CD4-positive, alpha-beta T cell treated with Interleukin-6 for 4 hours (primary cell): ENCODE results near the gene COX10.

Experiments
- DNase-seq: peaks from one replicate; pipeline ENCODE4 v3.0.0-alpha.2; 2020; ENCODE audit warnings: mixed read lengths

The COX10 gene

GRCh38 chr17:14072881-14073280 lies 3.6 kb downstream of the COX10 start:
- DNase-seq: no peak

- DNase-seq: no peak
Observed at GRCh38 chr17:14078027-14078426, 8.7 kb downstream of the COX10 start.

- DNase-seq: no peak
Observed at GRCh38 chr17:14080847-14081251, 11.5 kb downstream of the COX10 start.

- no peak for DNase-seq
Observed at GRCh38 chr17:14082848-14083247, 13.5 kb downstream of the COX10 start.

GRCh38 chr17:14084955-14085354 lies 15.7 kb downstream of the COX10 start:
- no peak for DNase-seq

GRCh38 chr17:14086189-14086588 lies 16.9 kb downstream of the COX10 start:
- no peak for DNase-seq

- DNase-seq: no peak
Observed at GRCh38 chr17:14089179-14089578, 19.9 kb downstream of the COX10 start.

GRCh38 chr17:14091367-14091766 lies 22.1 kb downstream of the COX10 start:
- DNase-seq: no peak

GRCh38 chr17:14092808-14093207 lies 23.5 kb downstream of the COX10 start:
- DNase-seq: no peak

- no peak for DNase-seq
Observed at GRCh38 chr17:14094676-14095601, 25.6 kb downstream of the COX10 start.

- no peak for DNase-seq
Observed at GRCh38 chr17:14095631-14096030, 26.3 kb downstream of the COX10 start.

- no peak for DNase-seq
Observed at GRCh38 chr17:14098246-14098645, 28.9 kb downstream of the COX10 start.

GRCh38 chr17:14101976-14102375 lies 32.7 kb downstream of the COX10 start:
- no peak for DNase-seq

GRCh38 chr17:14103836-14104235 lies 34.5 kb downstream of the COX10 start:
- DNase-seq: no peak

- no peak for DNase-seq
Observed at GRCh38 chr17:14104734-14105133, 35.4 kb downstream of the COX10 start.

- DNase-seq: no peak
Observed at GRCh38 chr17:14107889-14108288, 38.6 kb downstream of the COX10 start.

- no peak for DNase-seq
Observed at GRCh38 chr17:14112407-14112806, 43.1 kb downstream of the COX10 start.

- DNase-seq: no peak
Observed at GRCh38 chr17:14113137-14113536, 43.8 kb downstream of the COX10 start.

- no peak for DNase-seq
Observed at GRCh38 chr17:14116263-14117024, 47.1 kb downstream of the COX10 start.

GRCh38 chr17:14118951-14119350 lies 49.6 kb downstream of the COX10 start:
- DNase-seq: no peak

- DNase-seq: no peak
Observed at GRCh38 chr17:14119546-14119945, 50.2 kb downstream of the COX10 start.

GRCh38 chr17:14121952-14122351 lies 52.6 kb downstream of the COX10 start:
- DNase-seq: no peak

GRCh38 chr17:14123619-14124278 lies 54.4 kb downstream of the COX10 start:
- DNase-seq: no peak
